Endodermal cell (in vitro differentiated cells): Measurements from ENCODE around the gene PEAR1. TPM values are rescaled to one million over a fixed set of nuclear protein-coding genes. Genes with fewer than 3 reads are reported as not detected.

Source experiments
- DNase-seq: peaks from one replicate; pipeline ENCODE4 v3.0.0-alpha.2; 2017
- H3K27ac ChIP-seq: 2 replicates; pipeline ENCODE4 v1.5.1; 2013; ENCODE audit warnings: mild to moderate bottlenecking, low read depth, low read length, moderate library complexity
- H3K27me3 ChIP-seq: 2 replicates; pipeline ENCODE4 v1.6.1; 2013; ENCODE audit warnings: mild to moderate bottlenecking, low read length, moderate library complexity; ENCODE audit not compliant: insufficient read depth, control insufficient read depth, poor library complexity, severe bottlenecking
- H3K36me3 ChIP-seq: 2 replicates; pipeline ENCODE4 v1.7.0; 2013; ENCODE audit warnings: mild to moderate bottlenecking, low read length, moderate library complexity; ENCODE audit not compliant: control insufficient read depth, insufficient read depth
- H3K4me1 ChIP-seq: one replicate; pipeline ENCODE4 v1.7.0; 2013; ENCODE audit warnings: low read length; ENCODE audit not compliant: control insufficient read depth, insufficient read depth
- H3K4me3 ChIP-seq: 2 replicates; pipeline ENCODE4 v1.5.1; 2013; ENCODE audit warnings: mild to moderate bottlenecking, low read length, moderate library complexity
- H3K9ac ChIP-seq: 2 replicates; pipeline ENCODE4 v1.6.1; 2013; ENCODE audit warnings: mild to moderate bottlenecking, low read length, moderate library complexity; ENCODE audit not compliant: poor library complexity, severe bottlenecking; ENCODE audit errors: extremely low read depth
- H3K9me3 ChIP-seq: 2 replicates; pipeline ENCODE4 v1.6.1; 2013; ENCODE audit warnings: mild to moderate bottlenecking, low read length, moderate library complexity; ENCODE audit not compliant: control insufficient read depth
- H3K27ac Mint-ChIP-seq: 2 replicates; pipeline ENCODE4 v1.8.0; 2020; ENCODE audit warnings: mixed read lengths
- H3K27me3 Mint-ChIP-seq: 2 replicates; pipeline ENCODE4 v1.8.0; 2021; ENCODE audit warnings: mild to moderate bottlenecking, mixed read lengths; ENCODE audit not compliant: insufficient read depth
- H3K36me3 Mint-ChIP-seq: 2 replicates; pipeline ENCODE4 v1.8.0; 2020; ENCODE audit warnings: low read depth, mixed read lengths
- H3K4me1 Mint-ChIP-seq: 2 replicates; pipeline ENCODE4 v1.8.0; 2020; ENCODE audit warnings: mixed read lengths
- H3K4me3 Mint-ChIP-seq: 2 replicates; pipeline ENCODE4 v1.8.0; 2020; ENCODE audit warnings: mild to moderate bottlenecking, moderate library complexity, mixed read lengths
- H3K9me3 Mint-ChIP-seq: 2 replicates; pipeline ENCODE4 v1.8.0; 2020; ENCODE audit warnings: mild to moderate bottlenecking, mixed read lengths
- WGBS, 2 experiments: methylation state at CpG; one replicate each; pipeline versions ENCODE4 v1.1.5 to v1.1.7; 2013; ENCODE audit warnings: missing lambda C conversion rate in 2 of 2, mixed read lengths in 1 of 2; ENCODE audit not compliant: insufficient coverage in 1 of 2, insufficient read length in 1 of 2; 5-methylcytosine and 5-hydroxymethylcytosine counted together
- total RNA-seq, 2 donors: library from RNA; stranded (reverse); fragmentation: NEBNext Ultra II Directional in 1 of 2; extraction: Animal tissue kit (Norgen Biotek cat#: 25700) in 1 of 2; gene quantifications; 2 replicates in 1 of 2; 3 replicates in 1 of 2; pipeline ENCODE4 v1.2.1, GENCODE V29; 2021
- TF ChIP-seq, protein P1 (sequence below): fragments of 200-600 bp; sonication (generic); conservative IDR thresholded peaks from 2 replicates; pipeline ENCODE4 v1.5.0; 2021; ENCODE audit warnings: antibody characterized with exemption, mild to moderate bottlenecking

PEAR1 gene
- total RNA-seq, 2 donors from 2014 or later: 0.29 to 0.53 TPM

DNA sequence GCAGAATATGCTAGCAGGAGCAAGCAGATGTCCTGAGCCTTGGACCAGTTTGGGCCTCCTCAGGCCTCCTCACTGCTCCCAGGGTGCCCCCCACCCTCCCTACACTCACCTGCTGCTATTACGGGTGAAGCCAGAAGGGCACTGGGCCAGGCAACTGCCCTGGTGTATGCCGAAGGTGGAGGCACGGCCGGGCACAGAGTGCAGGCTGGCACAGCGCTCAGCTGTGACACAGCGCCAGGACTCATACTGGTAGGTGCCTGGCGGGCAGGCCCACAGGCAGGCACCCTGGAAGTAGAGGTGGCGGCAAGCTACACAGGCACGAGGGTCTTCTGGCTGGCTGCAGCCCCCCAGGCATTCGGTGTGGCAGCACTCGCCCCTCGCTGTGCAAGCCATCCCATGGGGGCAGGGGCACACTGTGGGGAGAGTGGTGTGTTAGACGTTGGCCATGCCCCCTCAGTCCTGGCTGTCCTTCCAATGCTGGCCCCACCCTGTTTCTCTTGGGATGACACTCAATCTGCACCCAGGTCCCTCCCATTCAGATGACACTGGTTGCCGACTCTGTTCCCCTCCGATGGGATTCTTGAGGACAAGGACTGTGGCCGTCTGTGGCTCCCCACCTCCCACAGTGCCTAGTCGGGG is 41.6 kb upstream of the PEAR1 start:
- Mint-ChIP-seq H3K9me3 (no peaks in the 10 kb centered on the region), H3K4me3 (no peak overlapping the region), H3K4me1 (peaks cover 9% of the 10 kb centered on the region), H3K27me3 (peaks cover 97% of the 10 kb centered on the region), H3K27ac (no peak overlapping the region), H3K36me3 (no peaks in the 10 kb centered on the region)
- Histone ChIP-seq H3K36me3 (no peaks in the 10 kb centered on the region), H3K27ac (no peak overlapping the region), H3K27me3 (peaks cover 88% of the 10 kb centered on the region), H3K4me3 (no peak overlapping the region), H3K9ac (no peak overlapping the region), H3K9me3 (no peaks in the 10 kb centered on the region), H3K4me1 (no peaks in the 10 kb centered on the region)
- TF ChIP-seq, protein P1, sequence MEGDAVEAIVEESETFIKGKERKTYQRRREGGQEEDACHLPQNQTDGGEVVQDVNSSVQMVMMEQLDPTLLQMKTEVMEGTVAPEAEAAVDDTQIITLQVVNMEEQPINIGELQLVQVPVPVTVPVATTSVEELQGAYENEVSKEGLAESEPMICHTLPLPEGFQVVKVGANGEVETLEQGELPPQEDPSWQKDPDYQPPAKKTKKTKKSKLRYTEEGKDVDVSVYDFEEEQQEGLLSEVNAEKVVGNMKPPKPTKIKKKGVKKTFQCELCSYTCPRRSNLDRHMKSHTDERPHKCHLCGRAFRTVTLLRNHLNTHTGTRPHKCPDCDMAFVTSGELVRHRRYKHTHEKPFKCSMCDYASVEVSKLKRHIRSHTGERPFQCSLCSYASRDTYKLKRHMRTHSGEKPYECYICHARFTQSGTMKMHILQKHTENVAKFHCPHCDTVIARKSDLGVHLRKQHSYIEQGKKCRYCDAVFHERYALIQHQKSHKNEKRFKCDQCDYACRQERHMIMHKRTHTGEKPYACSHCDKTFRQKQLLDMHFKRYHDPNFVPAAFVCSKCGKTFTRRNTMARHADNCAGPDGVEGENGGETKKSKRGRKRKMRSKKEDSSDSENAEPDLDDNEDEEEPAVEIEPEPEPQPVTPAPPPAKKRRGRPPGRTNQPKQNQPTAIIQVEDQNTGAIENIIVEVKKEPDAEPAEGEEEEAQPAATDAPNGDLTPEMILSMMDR: no peak
- no peak for DNase-seq
- WGBS, 2 experiments: 84 to 88% methylated on average over 5 to 17 of the region's 17 CpGs

DNA sequence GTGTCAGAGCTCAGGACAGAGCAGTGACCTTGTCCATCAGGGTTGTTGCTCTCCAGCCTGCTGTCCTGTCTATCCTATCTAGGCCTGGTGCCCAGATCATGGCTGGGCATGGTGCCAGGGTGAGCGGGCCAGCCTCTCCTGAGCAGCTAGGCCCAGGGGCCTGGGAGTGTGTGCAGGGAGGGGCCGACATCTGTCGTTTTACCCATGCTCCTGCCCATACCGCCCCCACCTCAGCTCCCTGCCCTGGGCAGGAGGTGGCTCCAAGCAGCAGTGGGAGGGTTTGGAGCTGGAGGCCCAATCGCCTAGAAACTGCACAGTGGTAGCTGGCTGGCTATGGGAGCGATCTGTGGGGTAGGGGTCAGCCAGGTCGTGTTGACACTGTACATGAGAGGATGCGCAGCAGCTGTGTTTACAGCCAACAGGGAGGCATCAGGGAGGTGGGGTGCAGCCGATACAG is 41.1 kb upstream of the PEAR1 start:
- no peak overlapping the region for H3K4me3 Mint-ChIP-seq
- WGBS, 2 experiments: 67 to 76% methylated on average over 5 to 9 of the region's 9 CpGs

DNA sequence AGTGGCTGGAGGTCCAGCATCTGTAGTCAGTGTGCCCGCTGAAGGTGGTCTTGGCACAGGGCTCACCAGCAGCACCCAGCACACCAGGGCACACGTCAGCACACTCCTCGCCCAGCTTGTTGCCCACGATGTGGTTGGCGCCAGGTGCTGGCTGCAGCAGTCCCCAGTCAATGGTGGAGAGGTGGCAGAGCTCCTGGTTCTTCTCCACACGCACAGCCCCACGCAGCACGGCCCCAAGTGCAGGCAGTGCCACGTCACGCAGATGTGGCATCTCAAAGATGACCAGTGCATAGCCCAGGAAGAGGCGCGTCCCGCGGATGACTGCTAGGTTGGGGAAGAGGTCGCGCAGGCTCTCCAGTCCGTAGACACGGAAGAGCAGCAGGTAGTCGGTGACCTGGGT is 39.8 kb upstream of the PEAR1 start:
- 91 to 95% methylated on average over 19 of the region's 19 CpGs for WGBS, 2 experiments
- TF ChIP-seq, protein P1: no peak
- no peak for DNase-seq
- no peaks in the 10 kb centered on the region for H3K36me3 ChIP-seq
- H3K27ac ChIP-seq: no peak overlapping the region
- no peaks in the 10 kb centered on the region for H3K36me3 Mint-ChIP-seq
- H3K9me3 Mint-ChIP-seq: no peaks in the 10 kb centered on the region
- no peaks in the 10 kb centered on the region for H3K9me3 ChIP-seq
- H3K4me3 Mint-ChIP-seq: no peak overlapping the region
- H3K4me1 Mint-ChIP-seq: peaks cover 13% of the 10 kb centered on the region
- H3K27me3 ChIP-seq: peaks cover 88% of the 10 kb centered on the region
- peaks cover 97% of the 10 kb centered on the region for H3K27me3 Mint-ChIP-seq
- peaks cover 7% of the 10 kb centered on the region for H3K4me1 ChIP-seq
- no peak overlapping the region for H3K27ac Mint-ChIP-seq
- no peak overlapping the region for H3K9ac ChIP-seq
- H3K4me3 ChIP-seq: no peak overlapping the region

More for the DNA sequence above, 41.1 kb upstream of the PEAR1 start:
- Mint-ChIP-seq H3K4me1 (peaks cover 11% of the 10 kb centered on the region), H3K27ac (no peak overlapping the region), H3K36me3 (no peaks in the 10 kb centered on the region), H3K27me3 (peaks cover 97% of the 10 kb centered on the region), H3K9me3 (no peaks in the 10 kb centered on the region)
- Histone ChIP-seq H3K36me3 (no peaks in the 10 kb centered on the region), H3K4me3 (no peak overlapping the region), H3K27ac (no peak overlapping the region), H3K9ac (no peak overlapping the region), H3K9me3 (no peaks in the 10 kb centered on the region), H3K27me3 (peaks cover 88% of the 10 kb centered on the region), H3K4me1 (no peaks in the 10 kb centered on the region)
- TF ChIP-seq, protein P1: no peak
- no peak for DNase-seq
